NCI-H128 (cell line): ENCODE results near the gene CTCF.

ENCODE experiments used
- DNase-seq: peaks from one replicate; lab custom pipeline; 2025; ENCODE audit not compliant: unreplicated experiment; lab: John Stamatoyannopoulos, UW

CTCF gene

DNA sequence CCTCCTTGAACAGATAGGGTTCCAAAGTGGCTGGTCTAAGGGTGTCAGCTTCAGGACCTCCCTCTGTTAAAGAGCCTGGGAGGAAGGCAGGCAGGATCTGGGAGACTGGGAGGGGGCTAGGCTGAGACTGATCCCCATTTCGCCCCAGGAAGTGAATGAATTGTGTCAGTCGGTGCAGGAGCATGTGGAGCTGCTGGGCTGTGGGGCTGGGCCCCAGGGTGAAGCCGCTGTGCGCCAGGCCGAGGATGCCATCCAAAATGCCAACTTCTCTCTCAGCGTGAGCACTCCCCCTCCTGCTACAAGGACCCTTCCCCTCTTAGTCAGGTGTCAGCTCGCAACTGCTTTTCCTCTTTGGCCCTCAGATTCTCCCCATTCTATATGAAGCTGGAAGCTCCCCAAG, 88.7 kb downstream of the CTCF start:
- DNase-seq: no peak

DNA sequence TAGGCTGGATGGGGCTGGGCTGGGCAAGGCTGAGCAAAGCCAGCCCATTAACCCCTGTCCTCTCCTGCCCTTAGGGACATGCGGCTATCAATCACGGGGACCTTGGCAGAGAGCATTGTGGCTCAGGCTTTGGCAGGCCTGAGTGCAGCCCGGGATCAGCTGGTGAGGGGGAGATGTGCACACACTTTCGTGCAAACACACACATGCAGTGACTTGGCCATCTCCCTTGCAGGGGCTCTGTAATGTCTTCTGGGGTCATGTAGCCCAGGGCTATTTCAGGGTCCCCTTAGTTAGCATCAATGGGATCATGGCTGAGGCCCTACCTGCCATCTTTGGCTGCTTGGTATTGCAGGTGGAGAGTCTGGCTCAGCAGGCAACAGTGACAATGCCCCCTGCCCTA, 89.5 kb downstream of the CTCF start:
- no peak for DNase-seq

DNA sequence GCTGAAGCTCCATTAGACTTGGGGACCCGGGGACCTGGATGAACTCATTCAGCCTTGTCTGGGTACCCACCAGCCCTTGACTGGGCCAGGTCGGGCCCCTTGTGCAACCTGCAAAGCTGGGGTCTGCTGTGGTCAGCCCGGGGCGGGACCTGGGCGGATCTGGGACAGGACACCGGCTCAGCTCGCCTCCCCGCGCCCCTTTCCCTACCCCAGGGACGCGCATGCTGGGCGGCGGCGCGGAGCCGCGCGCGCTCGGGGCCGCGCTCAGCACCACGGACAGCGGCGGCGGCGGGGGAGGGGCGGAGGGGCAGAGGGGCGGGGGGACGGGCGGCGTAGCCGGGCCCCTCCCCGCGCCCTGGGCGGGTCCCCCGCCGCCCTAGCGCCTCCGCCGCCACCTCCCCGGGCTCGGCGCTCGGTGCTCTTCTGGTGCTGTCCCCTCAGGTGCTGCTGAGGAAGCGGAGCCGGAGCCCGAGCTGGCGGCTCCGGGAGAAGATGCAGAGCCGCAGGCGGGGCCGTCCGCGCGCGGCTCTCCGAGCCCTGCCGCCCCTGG, 90.3 kb downstream of the CTCF start:
- DNase-seq: no peak

DNA sequence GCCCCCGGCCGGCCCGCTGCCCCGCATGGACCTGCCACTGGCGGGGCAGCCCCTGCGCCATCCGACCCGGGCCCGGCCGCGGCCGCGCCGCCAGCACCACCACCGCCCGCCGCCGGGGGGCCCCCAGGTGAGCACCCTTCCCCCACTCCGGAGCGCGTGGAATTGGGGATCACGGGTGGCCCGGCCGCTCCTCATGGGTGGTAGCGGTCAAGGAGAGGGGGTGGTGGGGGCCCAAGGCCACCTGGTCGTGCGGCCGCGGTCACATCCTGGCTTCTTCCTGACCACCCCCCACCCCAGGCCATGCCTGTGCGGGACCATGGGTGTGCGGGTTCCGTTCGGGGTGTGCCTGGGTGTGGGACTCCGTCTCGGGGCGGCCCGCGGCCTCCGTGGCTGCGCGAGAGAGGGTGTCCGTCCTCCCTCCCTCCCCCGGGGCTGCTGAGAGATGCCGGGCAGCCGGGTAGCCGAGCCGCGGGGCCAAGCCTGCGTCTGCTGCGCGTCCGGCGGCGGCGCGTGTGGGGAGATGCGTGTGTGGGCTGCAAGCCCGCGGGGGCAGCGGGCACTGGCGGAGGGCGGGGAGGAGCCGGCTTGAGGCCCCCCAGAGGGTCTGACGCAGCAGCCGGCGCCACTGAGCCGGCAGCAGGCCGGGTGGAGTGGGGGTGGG, 90.9 kb downstream of the CTCF start:
- no peak for DNase-seq

DNA sequence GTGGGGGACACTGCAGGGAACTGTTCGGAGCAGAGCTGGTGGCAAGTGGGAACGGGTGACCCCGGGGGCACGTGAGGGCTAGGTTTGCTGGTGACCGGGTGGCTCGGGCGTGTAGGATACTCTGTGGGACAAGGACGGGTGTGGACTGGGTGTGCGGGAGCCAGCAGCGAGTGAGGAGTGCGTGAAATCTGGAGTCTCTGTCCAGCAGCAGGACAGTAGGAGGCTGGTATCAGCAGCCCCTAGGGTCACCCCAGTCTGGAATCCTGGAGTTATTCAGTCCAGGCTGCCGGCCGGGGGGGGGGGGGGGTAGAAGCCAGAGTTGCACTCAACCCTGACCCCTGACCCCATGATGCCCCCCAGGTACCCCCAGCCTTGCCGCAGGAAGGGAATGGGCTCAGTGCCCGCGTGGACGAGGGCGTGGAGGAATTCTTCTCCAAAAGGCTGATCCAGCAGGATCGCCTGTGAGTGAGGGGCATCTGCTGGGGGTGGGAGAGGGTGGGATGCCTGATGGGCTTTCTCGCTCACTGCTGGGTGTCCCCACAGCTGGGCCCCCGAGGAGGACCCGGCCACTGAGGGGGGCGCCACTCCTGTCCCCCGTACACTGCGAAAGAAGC, 91.6 kb downstream of the CTCF start:
- DNase-seq: no peak

DNA sequence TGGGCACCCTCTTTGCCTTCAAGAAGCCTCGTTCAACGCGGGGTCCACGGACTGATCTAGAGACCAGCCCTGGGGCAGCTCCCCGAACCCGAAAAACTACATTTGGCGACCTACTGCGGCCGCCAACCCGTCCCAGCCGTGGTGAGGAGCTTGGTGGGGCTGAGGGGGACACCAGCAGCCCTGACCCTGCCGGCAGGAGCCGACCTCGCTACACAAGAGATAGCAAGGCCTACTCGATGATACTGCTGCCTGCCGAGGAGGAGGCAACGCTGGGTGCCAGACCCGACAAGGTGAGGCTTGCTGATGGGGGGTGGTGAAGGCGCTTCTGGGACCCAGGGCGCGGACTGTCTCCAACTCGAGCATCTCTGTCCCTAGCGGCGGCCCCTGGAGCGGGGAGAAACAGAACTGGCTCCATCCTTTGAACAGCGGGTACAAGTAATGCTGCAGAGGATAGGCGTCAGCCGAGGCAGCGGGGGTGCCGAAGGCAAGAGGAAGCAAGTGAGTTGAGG, 92.1 kb downstream of the CTCF start:
- no peak for DNase-seq

DNA sequence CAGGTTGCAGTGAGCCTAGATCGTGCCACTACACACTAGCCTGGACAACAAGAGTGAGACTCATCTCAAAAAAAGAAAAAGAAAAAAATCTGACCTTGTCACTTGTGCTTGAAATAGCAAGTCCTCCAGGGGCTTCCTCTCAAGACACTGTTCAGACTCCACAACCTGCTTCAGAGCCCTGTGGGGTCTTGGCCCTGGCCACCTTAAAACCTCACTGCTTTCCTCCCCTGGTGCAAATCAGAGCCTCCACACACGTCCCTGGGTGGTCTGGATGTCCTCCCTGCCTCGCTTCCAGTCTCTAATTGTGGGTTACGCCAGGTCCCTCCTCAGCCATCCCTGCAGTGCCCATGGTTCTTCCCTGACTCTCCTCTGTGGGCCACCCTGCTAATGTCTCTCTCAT, 93.0 kb downstream of the CTCF start:
- DNase-seq: no peak

DNA sequence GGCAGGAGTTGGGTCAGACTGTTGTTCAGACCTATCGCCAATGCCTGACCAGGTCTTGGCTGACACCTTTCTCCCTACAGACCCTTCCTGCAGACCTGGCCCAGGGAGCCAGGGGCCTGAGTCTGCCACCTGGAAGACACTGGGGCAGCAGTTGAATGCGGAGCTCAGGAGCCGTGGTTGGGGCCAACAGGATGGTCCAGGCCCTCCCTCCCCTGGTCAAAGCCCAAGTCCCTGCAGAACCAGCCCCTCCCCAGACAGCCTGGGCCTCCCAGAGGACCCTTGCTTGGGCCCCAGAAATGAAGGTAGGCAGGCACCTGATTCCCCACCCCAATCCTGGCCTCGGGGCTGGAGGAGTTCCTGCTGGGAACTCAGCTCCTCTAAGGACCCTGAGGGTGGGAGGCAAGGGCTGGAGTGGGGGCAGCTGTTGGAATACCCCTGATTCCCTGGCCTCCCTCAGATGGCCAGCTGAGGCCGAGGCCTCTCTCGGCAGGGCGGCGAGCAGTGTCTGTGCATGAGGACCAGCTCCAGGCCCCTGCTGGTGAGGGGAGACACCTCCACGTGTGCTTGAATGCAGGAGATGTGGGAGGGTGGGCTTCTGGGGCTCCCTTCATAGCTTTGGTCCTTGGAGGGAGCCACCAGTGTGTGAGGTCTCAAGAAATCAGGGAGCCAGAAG, 94.2 kb downstream of the CTCF start:
- no peak for DNase-seq

DNA sequence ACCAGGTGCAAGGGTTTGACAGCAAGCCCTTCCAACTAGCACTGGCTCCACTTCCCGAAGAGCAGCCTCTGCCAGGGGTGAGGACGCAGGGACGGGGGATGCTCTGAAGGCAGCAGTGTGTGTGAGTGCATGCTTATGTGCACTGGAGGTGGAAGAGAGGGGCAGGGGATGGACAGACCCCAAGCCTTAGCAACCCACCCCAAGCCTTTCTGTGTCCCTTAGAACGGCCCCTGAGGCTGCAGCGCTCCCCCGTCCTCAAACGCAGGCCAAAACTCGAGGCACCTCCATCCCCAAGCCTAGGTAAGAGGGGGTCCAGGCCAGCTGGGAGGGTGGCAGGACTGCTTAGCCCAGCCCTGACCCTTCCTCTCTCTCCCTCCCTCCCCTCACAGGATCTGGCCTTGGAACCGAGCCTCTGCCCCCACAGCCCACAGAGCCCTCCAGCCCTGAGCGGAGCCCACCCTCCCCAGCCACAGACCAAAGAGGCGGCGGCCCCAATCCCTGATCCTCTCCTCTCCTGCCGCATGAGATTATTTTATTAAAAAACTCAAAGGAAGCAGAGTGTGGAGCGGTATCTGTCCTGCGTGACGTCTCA, 94.8 kb downstream of the CTCF start:
- DNase-seq: no peak

DNA sequence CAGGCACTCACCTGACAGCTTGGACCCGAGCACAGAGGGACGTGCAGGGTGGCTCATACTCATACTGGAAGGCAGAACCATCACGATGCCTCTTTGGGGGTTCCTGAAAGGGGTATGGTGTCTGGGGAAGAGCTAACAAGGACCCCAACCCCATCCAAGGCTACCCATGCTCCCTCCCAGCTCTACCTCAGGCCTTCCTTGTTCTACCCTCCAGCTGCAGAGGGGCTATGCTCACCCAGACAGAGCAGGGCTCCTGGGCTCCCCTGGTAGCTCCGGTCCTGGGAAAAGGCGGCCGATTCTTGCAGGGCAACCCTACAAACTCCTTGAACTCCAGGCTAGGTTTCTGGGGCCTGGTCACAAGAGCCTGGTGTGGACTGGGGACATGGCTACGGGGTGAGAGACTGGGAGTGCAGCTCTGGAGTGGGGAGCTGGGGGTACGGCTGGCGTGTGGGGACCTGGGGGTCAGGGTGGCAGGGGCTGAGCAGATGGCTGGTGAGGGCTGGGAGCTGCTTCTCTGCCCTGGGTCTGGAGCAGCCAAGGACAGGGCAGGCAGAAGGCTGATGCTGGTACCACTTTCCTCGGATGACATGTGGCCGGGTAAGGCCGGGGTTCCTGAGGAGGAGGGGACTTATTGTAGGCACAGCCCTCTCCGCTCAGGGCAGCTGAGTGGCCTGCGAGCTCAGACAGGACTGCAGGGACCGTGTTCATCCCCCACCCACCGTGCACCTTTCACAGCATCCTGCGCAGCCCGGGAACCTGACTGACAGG, 95.6 kb downstream of the CTCF start:
- DNase-seq: no peak

DNA sequence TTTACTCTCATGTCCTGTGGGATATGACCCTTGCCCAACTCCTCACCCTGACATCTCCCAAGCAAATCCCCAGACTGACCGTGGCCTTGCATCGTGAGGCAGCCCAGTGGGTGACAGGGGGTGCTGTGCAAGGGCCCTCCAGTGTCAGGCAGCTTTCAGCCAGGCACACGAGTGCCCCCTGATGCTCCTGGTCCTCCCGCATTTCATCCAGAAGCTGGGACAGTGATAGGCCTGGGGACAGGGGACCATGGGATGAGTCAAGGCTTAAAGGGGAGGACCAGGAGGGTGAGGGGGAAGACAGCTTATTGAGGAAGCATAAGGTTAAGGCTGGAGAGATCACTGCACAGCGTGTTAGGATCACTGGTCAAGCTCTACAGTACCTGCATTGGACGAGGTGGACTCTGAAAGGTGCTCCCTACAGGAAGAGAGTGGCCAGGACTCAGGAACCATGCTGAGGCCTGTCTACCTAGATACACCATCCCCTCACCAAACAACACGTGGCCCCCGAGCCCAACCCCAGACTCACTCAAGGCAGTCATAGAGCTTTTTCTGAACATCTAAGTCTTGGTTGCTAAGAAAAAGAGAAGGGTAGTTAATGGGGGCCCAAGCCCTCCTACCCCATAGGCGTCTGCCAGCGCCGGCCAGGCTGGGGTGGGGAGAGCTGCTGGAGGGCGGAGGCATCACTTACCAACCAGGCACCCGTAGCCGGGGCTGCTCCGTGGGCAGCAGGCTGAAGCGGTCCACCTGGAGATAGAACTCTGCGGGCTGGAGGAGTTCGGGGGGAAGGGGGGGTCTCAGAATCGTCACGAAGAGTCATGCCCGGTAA, 96.7 kb downstream of the CTCF start:
- no peak for DNase-seq

DNA sequence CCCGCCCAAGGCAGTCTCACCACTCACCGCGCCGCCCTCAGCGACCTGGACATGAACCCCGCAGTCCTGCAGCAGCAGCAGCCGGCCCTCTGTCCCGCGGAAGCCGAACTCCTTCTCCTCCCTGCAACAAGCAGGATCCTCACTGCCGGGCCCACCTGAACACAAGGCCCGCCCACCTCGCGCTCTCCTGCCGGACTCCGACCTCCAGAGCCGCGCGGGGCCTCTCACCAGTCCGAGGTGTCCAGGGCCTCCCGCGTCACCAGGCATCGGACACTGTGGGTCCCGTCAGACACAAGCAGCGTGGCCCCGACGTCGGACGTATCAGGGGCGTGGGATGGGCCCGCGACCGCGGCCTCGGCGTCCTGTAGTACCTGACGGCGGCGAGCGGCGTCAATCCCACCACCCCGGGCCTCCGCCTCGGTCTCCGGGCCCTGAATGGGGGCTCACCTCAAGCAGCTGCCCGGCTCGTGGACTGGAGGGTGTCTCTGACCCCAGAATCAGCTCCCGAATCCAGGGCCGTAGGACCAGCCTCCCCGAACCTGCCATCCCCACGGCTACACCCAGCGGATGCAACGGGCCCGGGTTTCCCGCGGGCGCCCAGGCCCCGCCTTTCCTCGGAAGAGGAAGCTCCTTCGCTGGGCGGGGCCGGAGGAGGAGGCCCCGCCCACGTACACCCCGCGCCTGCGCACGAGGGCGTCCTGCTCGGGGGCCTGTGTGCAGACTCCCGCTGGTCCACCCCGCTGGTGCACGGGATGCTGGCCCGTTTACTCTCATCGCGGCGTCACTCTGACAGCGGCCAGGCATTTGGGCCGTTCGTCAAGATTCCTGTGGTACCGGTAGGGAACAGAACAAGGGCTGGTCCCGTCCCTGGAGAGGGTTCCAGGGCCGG, 97.6 kb downstream of the CTCF start, which contains the start of gene ACD:
Gene ACD (minus strand): TSS at position 586 of the 889 bp plus-strand sequence. CDS start 40 bp downstream, at position 546.
- peak; percentile 51 for DNase-seq

DNA sequence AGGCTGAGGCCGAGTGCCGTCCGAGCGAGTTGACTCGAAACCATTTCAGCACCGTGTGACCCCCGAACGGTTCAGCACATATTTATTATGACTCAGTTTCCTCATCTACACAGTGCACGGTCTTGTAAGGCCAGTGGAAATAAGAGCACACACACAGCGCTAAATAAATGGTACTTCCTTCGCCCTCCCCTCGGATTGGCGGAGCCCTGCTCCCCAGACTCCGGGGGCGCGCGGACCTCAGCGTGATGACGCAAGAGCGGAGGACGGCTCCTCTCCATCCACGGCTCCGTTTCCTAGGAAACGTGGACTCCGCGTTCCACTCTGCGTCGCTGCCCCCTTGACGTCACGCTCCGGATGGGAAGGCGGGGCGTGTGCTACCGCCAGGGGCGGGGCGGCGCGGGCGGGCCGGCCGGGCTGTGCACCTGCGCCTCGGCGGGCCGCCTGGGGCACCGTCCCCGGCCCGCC, 98.3 kb downstream of the CTCF start, which contains the start of gene PARD6A:
Gene PARD6A (plus strand): TSS at position 397 of the 465 bp plus-strand sequence. CDS start 79 bp downstream, outside the sequence.
- DNase-seq: peak; percentile 85

DNA sequence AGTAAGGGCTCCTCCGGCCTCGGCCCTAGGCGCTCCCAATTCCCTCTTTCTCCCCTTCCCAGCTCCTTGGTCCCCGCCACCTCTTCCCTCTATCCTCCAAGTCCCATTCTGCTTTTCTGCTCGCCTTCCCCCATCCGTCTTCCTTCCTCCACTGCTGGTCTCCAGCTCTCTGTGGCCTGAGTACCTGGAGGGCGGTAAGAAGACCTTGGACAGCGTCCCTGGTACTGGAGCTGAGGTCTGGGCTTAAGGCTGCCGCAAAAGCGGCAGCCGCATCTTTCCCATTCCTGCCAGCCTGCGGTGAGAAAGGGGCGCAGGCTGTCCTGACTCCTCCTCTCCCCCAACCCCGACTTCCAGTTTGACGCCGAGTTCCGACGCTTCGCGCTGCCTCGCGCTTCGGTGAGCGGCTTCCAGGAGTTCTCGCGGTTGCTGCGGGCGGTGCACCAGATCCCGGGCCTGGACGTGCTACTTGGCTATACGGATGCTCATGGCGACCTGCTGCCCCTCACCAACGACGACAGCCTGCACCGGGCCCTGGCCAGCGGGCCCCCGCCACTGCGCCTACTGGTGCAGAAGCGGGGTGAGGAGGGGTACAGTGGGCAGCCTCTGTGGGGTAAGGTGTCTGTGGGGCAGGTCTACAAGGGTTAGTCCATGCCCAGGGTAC, 98.9 kb downstream of the CTCF start:
- DNase-seq: no peak

DNA sequence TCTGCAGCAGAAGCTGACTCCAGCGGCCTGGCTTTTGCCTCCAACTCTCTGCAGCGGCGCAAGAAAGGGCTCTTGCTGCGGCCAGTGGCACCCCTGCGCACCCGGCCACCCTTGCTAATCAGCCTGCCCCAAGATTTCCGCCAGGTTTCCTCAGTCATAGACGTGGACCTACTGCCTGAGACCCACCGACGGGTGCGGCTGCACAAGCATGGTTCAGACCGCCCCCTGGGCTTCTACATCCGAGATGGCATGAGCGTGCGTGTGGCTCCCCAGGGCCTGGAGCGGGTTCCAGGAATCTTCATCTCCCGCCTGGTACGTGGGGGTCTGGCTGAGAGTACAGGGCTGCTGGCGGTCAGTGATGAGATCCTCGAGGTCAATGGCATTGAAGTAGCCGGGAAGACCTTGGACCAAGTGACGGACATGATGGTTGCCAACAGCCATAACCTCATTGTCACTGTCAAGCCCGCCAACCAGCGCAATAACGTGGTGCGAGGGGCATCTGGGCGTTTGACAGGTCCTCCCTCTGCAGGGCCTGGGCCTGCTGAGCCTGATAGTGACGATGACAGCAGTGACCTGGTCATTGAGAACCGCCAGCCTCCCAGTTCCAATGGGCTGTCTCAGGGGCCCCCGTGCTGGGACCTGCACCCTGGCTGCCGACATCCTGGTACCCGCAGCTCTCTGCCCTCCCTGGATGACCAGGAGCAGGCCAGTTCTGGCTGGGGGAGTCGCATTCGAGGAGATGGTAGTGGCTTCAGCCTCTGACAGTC, 99.7 kb downstream of the CTCF start:
- DNase-seq: no peak

DNA sequence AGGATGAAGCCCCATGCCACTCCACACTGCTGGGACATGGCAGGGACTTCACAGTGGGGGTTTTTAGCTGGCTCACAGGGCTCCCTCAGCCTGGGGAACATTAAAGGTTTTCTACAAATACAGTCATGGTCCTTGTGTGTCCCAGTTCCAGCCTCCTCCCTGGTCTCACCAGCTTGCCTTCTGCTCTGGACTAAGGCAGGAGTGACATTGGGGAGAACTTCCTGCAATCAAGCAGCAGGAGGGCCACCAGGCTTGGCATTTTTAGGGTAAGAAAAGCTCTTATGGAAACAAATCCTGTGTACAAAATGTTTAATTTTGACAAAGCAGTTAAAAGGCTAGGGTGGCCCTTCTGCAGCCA, 100.3 kb downstream of the CTCF start:
- no peak for DNase-seq

DNA sequence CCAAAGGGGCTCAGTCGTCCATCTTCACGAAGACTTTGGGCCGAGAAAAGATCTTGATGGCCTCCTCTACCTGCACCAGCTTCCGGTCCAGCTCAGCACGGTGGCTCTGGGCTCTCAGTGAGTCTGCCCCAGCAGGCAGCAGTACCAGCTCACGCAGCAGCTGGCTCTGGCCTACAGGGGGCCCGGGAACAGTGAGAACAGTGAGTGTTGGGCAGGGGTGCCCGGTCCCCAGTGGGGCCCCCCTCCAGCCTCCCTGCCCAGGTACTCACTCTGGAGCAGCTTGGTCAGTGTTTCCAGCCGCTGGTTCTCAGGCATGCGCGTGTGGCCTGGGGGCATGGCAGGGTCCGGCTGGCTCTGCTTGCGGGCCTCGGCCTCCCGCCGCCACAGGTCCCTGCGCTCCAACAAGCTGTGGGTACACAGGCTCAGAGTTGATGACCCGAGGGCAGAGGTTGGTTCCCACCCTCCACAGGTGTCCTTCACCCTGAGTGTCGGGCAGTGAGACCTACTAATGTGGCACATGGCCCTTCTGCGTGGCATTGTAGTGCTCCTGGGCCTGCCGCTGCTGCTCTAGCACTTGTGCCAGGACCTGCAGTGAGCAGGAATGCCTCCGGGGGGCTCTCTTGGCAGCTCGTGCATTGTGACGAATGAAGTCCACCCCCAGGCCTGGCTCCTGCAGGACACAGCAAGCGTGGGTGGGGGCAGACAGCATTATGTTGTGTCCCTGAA, 101.0 kb downstream of the CTCF start:
- no peak for DNase-seq
